HCT116 (cell line): Measurements from ENCODE around the gene B4GALNT3. TPM values are rescaled to one million over a fixed set of nuclear protein-coding genes. Genes with fewer than 3 reads are reported as not detected.
A peak's percentile ranks its signal among the peaks of the same experiment; 100 is the strongest.

Experiments
- ATAC-seq: fragments of 200-7000 bp; cut with Tn5 transposase; 2 replicates; pipeline ENCODE4 v1.9.1; 2020; ENCODE audit warnings: mild to moderate bottlenecking, moderate library complexity
- BruUV-seq: library from RNA; stranded (reverse); fragments of 400-500 nt; replicated peaks from 2 replicates; lab custom pipeline; 2021; lab: Mats Ljungman, UMichigan
- CTCF ChIA-PET: fragments of 300-600 bp; sonication (Branson Sonifier 250); formaldehyde crosslinking; loops from one replicate; lab custom pipeline; 2021; ENCODE audit warnings: antibody characterized with exemption; lab: Charles Lee
- POLR2A ChIA-PET: fragments of 300-600, 350-600 bp; sonication (Branson Sonifier 250); formaldehyde crosslinking; loops from one replicate; lab custom pipeline; 2021; ENCODE audit warnings: antibody characterized with exemption; lab: Charles Lee
- RAD21 ChIA-PET, 2 experiments: fragments of 300-600 bp; sonication (Branson Sonifier 250); formaldehyde crosslinking; loops; one replicate each; lab custom pipeline; 2023; ENCODE audit warnings: low total read pairs in 2 of 2; ENCODE audit not compliant: uncharacterized antibody in 2 of 2, unreplicated experiment in 2 of 2, low non-redundant PET in 1 of 2; lab: Charles Lee
- DNase-seq: peaks from one replicate; pipeline ENCODE4 v3.0.0-alpha.2; 2010; ENCODE audit warnings: low read depth, low spot score
- H2AFZ ChIP-seq: fragments of 200-600 bp; shearing (Covaris generic), sonication (generic); 2 replicates; pipeline ENCODE4 v1.6.1; 2017; ENCODE audit warnings: low read depth, mixed run types, mixed read lengths, antibody characterized with exemption, low read length; ENCODE audit not compliant: poor library complexity, severe bottlenecking
- H3K27ac ChIP-seq: 2 replicates; pipeline ENCODE4 v1.5.1; 2012; ENCODE audit warnings: low read depth, low read length
- H3K27me3 ChIP-seq: fragments of 200-600 bp; sonication (generic); 2 replicates; pipeline ENCODE4 v1.6.1; 2016; ENCODE audit warnings: mixed run types, low read length, mixed read lengths; ENCODE audit not compliant: insufficient read depth
- H3K36me3 ChIP-seq, 2 experiments: fragments of 200-500 bp in 1 of 2; fragments of 200-600 bp in 1 of 2; sonication (Bioruptor generic) in 1 of 2; sonication (generic) in 1 of 2; 2 replicates each; pipeline versions ENCODE4 v1.5.1 to v1.6.1; 2014 to 2016; ENCODE audit warnings: low read length in 2 of 2, inconsistent platforms in 1 of 2, mixed read lengths in 1 of 2, mixed run types in 1 of 2; ENCODE audit not compliant: insufficient read depth in 2 of 2, control insufficient read depth in 1 of 2
- H3K4me1 ChIP-seq, 2 experiments: fragments of 200-600 bp in 1 of 2; sonication (generic) in 1 of 2; 2 replicates each; pipeline versions ENCODE4 v1.5.1 to v1.6.1; 2012 to 2017; ENCODE audit warnings: low read length in 2 of 2, inconsistent platforms in 1 of 2, mild to moderate bottlenecking in 1 of 2, mixed read lengths in 1 of 2, mixed run types in 1 of 2, moderate library complexity in 1 of 2; ENCODE audit not compliant: insufficient read depth in 2 of 2, control insufficient read depth in 1 of 2
- H3K4me2 ChIP-seq: fragments of 200-600 bp; sonication (generic); 2 replicates; pipeline ENCODE4 v1.6.1; 2017; ENCODE audit warnings: mixed run types, low read length, mixed read lengths
- H3K4me3 ChIP-seq, 2 experiments: fragments of 200-600 bp in 1 of 2; sonication (generic) in 1 of 2; replicated peaks in 1 of 2; 2 replicates each; pipeline ENCODE4 v1.5.1; 2011 to 2016; ENCODE audit warnings: low read length in 2 of 2, control low read depth in 1 of 2, low read depth in 1 of 2, mild to moderate bottlenecking in 1 of 2, mixed read lengths in 1 of 2, mixed run types in 1 of 2
- H3K79me2 ChIP-seq: fragments of 200-600 bp; sonication (generic); 2 replicates; pipeline ENCODE4 v1.6.1; 2017; ENCODE audit warnings: mild to moderate bottlenecking, mixed run types, low read length, moderate library complexity, mixed read lengths; ENCODE audit not compliant: insufficient read depth
- H3K9ac ChIP-seq: fragments of 200-600 bp; sonication (generic); 2 replicates; pipeline ENCODE4 v1.6.1; 2016; ENCODE audit warnings: low read length, mixed read lengths
- H3K9me2 ChIP-seq: fragments of 200-600 bp; sonication (generic), shearing (Covaris generic); 2 replicates; pipeline ENCODE4 v1.6.1; 2017; ENCODE audit warnings: mixed run types, mild to moderate bottlenecking, moderate library complexity; ENCODE audit not compliant: insufficient read depth
- H3K9me3 ChIP-seq, 2 experiments: fragments of 200-500 bp in 1 of 2; fragments of 200-600 bp in 1 of 2; sonication (Bioruptor generic) in 1 of 2; sonication (generic) in 1 of 2; 2 replicates each; pipeline ENCODE4 v1.6.1; 2014 to 2017; ENCODE audit warnings: low read length in 2 of 2, mixed read lengths in 2 of 2, inconsistent platforms in 1 of 2, low read depth in 1 of 2, mild to moderate bottlenecking in 1 of 2, mixed run types in 1 of 2, moderate library complexity in 1 of 2; ENCODE audit not compliant: control insufficient read depth in 1 of 2, insufficient read depth in 1 of 2
- H4K20me1 ChIP-seq: fragments of 200-600 bp; sonication (generic), shearing (Covaris generic); 2 replicates; pipeline ENCODE4 v1.6.1; 2017; ENCODE audit warnings: mixed run types, mild to moderate bottlenecking, moderate library complexity; ENCODE audit not compliant: insufficient read depth
- ATF3 ChIP-seq: IDR thresholded peaks from 2 replicates; pipeline ENCODE4 v1.6.1; 2012
- CBX3 ChIP-seq: IDR thresholded peaks from 2 replicates; pipeline ENCODE4 v1.6.1; 2012; ENCODE audit warnings: low read depth
- CTCF ChIP-seq, 3 experiments: fragments of 200-600 bp in 1 of 3; sonication (generic) in 1 of 3; IDR thresholded peaks in 2 of 3; conservative IDR thresholded peaks in 1 of 3; 2 replicates each; pipeline ENCODE4 v1.5.1; 2012 to 2017; ENCODE audit warnings: low read depth in 2 of 3, low read length in 2 of 3, antibody characterized with exemption in 1 of 3, borderline replicate concordance in 1 of 3, control low read depth in 1 of 3, mild to moderate bottlenecking in 1 of 3, mixed read lengths in 1 of 3, mixed run types in 1 of 3, moderate library complexity in 1 of 3; ENCODE audit not compliant: insufficient read depth in 1 of 3
- EGR1 ChIP-seq: IDR thresholded peaks from 2 replicates; pipeline ENCODE4 v1.6.1; 2012; ENCODE audit warnings: low read depth
- EZH2 ChIP-seq: fragments of 200-600 bp; sonication (generic); IDR thresholded peaks from 2 replicates; pipeline ENCODE4 v1.6.1; 2017; ENCODE audit warnings: antibody characterized with exemption, mixed run types
- EZH2phosphoT487 ChIP-seq: fragments of 200-600 bp; IDR thresholded peaks from 2 replicates; pipeline ENCODE4 v1.6.1; 2018; ENCODE audit warnings: antibody characterized with exemption, borderline replicate concordance
- FOSL1 ChIP-seq: IDR thresholded peaks from 2 replicates; pipeline ENCODE4 v1.6.1; 2012; ENCODE audit warnings: low read depth
- JUND ChIP-seq: IDR thresholded peaks from 2 replicates; pipeline ENCODE4 v1.6.1; 2012
- MAX ChIP-seq: IDR thresholded peaks from 2 replicates; pipeline ENCODE4 v1.6.1; 2012
- POLR2A ChIP-seq: IDR thresholded peaks from 2 replicates; pipeline ENCODE4 v1.7.0; 2011; ENCODE audit warnings: borderline replicate concordance; ENCODE audit not compliant: insufficient read depth, insufficient read length; ENCODE audit errors: extremely low read depth
- REST ChIP-seq: IDR thresholded peaks from 2 replicates; pipeline ENCODE4 v1.6.1; 2012; ENCODE audit warnings: low read depth
- SIN3A ChIP-seq: IDR thresholded peaks from 2 replicates; pipeline ENCODE4 v1.6.1; 2012; ENCODE audit warnings: low read depth
- SP1 ChIP-seq: IDR thresholded peaks from 2 replicates; pipeline ENCODE4 v1.6.1; 2012; ENCODE audit warnings: low read depth
- SRF ChIP-seq: IDR thresholded peaks from 2 replicates; pipeline ENCODE4 v1.6.1; 2012; ENCODE audit warnings: low read depth
- TCF7L2 ChIP-seq: IDR thresholded peaks from 2 replicates; pipeline ENCODE4 v1.7.0; 2011; ENCODE audit warnings: borderline replicate concordance, inconsistent platforms; ENCODE audit not compliant: insufficient read depth, insufficient read length; ENCODE audit errors: extremely low read depth
- YY1 ChIP-seq: IDR thresholded peaks from 2 replicates; pipeline ENCODE4 v1.6.1; 2011; ENCODE audit warnings: low read length, low read depth, moderate library complexity, mild to moderate bottlenecking; ENCODE audit not compliant: insufficient replicate concordance; ENCODE audit errors: extremely low read depth
- ZFX ChIP-seq: fragments of 450-650 bp; IDR thresholded peaks from 2 replicates; pipeline ENCODE4 v1.6.1; 2017
- ZNF274 ChIP-seq: fragments of 200-500 bp; sonication (Bioruptor generic); IDR thresholded peaks from 2 replicates; pipeline ENCODE4 v1.6.1; 2014; ENCODE audit warnings: mild to moderate bottlenecking, low read depth, low read length, inconsistent platforms
- intact Hi-C: fragments of 100-400 bp; cut with micrococcal nuclease; formaldehyde crosslinking; loops from 2 replicates; pipeline ENCODE4 v1.10.0; 2022
- total RNA-seq: library from RNA; stranded (reverse); gene quantifications from one replicate; pipeline ENCODE4 v1.2.1, GENCODE V29; 2021; ENCODE audit not compliant: unreplicated experiment

B4GALNT3 gene
- total RNA-seq, 1 experiment from 2014 or later, result 18.2 TPM

GRCh38 chr12:575129-575502, 115.4 kb downstream of the B4GALNT3 start:
- ATAC-seq (no peak), DNase-seq (no peak)
- H3K9me3 ChIP-seq, result no peaks in the 10 kb centered on the region
- ChIA-PET POLR2A (interaction anchor here (1.0 to 1.9 kb wide), 2 partner anchors 177 to 180 kb away, joined by 3 to 9 read pairs; partner anchors contain the start of gene WNK1), CTCF (interaction anchor here (1.1 to 3.4 kb wide), 7 partner anchors 16 to 518 kb away, joined by 3 to 40 read pairs (median 6); partner anchors contain the start of genes RAD52 and WNK1), RAD21 (interaction anchor here in 1 of 2 experiments (1.4 kb wide), 1 partner anchor 177 kb away, joined by 4 read pairs; the partner anchor contains the start of gene WNK1)
- no peak overlapping the region for H2AFZ ChIP-seq
- H3K4me2 ChIP-seq, result 0 out of 2 replicates have a peak overlapping the region, but pooled peaks have one; percentile 6
- peak overlapping the region; percentile 60 for H3K9ac ChIP-seq
- intact Hi-C loops, result no loop called here
- H3K27me3 ChIP-seq, result no peaks in the 10 kb centered on the region
- H3K27ac ChIP-seq, result peak overlapping the region; percentile 31; the same call in 1 of the 2 replicates
- no peak overlapping the region for H3K4me3 ChIP-seq
- no peaks in the 10 kb centered on the region for H3K9me2 ChIP-seq
- no TSS peak for BruUV-seq
- H3K4me1 ChIP-seq, result peaks cover 33 to 61% of the 10 kb centered on the region in 2 experiments
- TF ChIP-seq MAX, result no peak
- no peak for TF ChIP-seq ATF3
- TF ChIP-seq EZH2, result no peak
- TF ChIP-seq SP1, result no peak
- TF ChIP-seq JUND, result no peak
- TF ChIP-seq SIN3A, result no peak
- TF ChIP-seq CBX3, result no peak
- no peak for TF ChIP-seq EGR1
- no peak for TF ChIP-seq ZFX
- TF ChIP-seq ZNF274, result no peak
- no peak for TF ChIP-seq FOSL1
- no peak for TF ChIP-seq REST
- TF ChIP-seq CTCF (IDR thresholded peaks at IDR 0.05 in 2 of 3, conservative IDR thresholded peaks at IDR 0.05 in 1 of 3; ENCODE audit: borderline replicate concordance in 1 of 3, insufficient read depth in 1 of 3, low read depth in 2 of 3, low read length in 2 of 3), result no peak
- no peak for TF ChIP-seq POLR2A
- TF ChIP-seq SRF, result no peak
- no peak for TF ChIP-seq EZH2phosphoT487
- no peak for TF ChIP-seq TCF7L2
- TF ChIP-seq YY1, result no peak
- no peaks in the 10 kb centered on the region for H3K79me2 ChIP-seq
- no peaks in the 10 kb centered on the region for H3K36me3 ChIP-seq
- H4K20me1 ChIP-seq, result no peaks in the 10 kb centered on the region
